K562 (cell line): ENCODE data around the gene GRB10. TPM values are rescaled to one million over a fixed set of nuclear protein-coding genes. Genes with fewer than 3 reads are reported as not detected.

Source experiments
- ATAC-seq: fragments of 200-7000 bp; cut with Tn5 transposase; 3 replicates; pipeline ENCODE4 v1.9.1; 2020; ENCODE audit warnings: moderate library complexity
- BruUV-seq: library from RNA; stranded (reverse); fragments of 400-500 nt; replicated peaks from 2 replicates; lab custom pipeline; 2021; lab: Mats Ljungman, UMichigan
- CTCF ChIA-PET: fragments of 300-600 bp; formaldehyde crosslinking; extraction: SDS; loops from one replicate; lab custom pipeline; 2021; ENCODE audit warnings: low intra/inter-chr PET ratio; lab: Yijun Ruan, JAX
- POLR2A ChIA-PET: fragments of 300-600, 350-650 bp; sonication (Branson Sonifier 250); formaldehyde crosslinking; extraction: SDS; loops from one replicate; lab custom pipeline; 2021; ENCODE audit warnings: antibody characterized with exemption, inconsistent platforms; lab: Yijun Ruan, JAX
- DNase-seq, 4 experiments: peaks; one replicate each; pipeline versions ENCODE4 v3.0.0 to v3.0.0-alpha.2; 2011 to 2018; ENCODE audit warnings: low spot score in 3 of 4, mixed read lengths in 3 of 4; ENCODE audit errors: extremely low read depth in 1 of 4
- FAIRE-seq: peaks from 2 replicates; lab custom pipeline; 2011; peaks lifted over from hg19 to GRCh38; lab: Jason Lieb, UNC
- H2AFZ ChIP-seq: 2 replicates; pipeline ENCODE4 v1.6.0; 2011; ENCODE audit warnings: low read depth, low read length, control low read depth, inconsistent platforms
- H3K27ac ChIP-seq: fragments of 200-600 bp; 3 replicates; pipeline ENCODE4 v1.8.0; 2011; ENCODE audit warnings: low read depth, mild to moderate bottlenecking, control low read depth, inconsistent platforms, low read length, moderate library complexity, mixed read lengths; ENCODE audit errors: extremely low read depth
- H3K27me3 ChIP-seq, 2 experiments: fragments of 300-600 bp in 1 of 2; 2 replicates in 1 of 2; 3 replicates in 1 of 2; pipeline versions ENCODE4 v1.6.0 to v1.8.0; 2011; ENCODE audit warnings: inconsistent platforms in 2 of 2, low read length in 2 of 2, mild to moderate bottlenecking in 1 of 2, mixed read lengths in 1 of 2, moderate library complexity in 1 of 2; ENCODE audit not compliant: control insufficient read depth in 2 of 2, insufficient read depth in 2 of 2
- H3K36me3 ChIP-seq: fragments of 300-600 bp; 3 replicates; pipeline ENCODE4 v1.8.0; 2011; ENCODE audit warnings: mild to moderate bottlenecking, low read length, inconsistent platforms; ENCODE audit not compliant: control insufficient read depth, insufficient read depth
- H3K4me1 ChIP-seq, 2 experiments: fragments of 200-600 bp in 1 of 2; replicated peaks in 1 of 2; 2 replicates in 1 of 2; 3 replicates in 1 of 2; pipeline versions ENCODE4 v1.5.1 to v1.8.0; 2011; ENCODE audit warnings: inconsistent platforms in 2 of 2, low read length in 2 of 2, mild to moderate bottlenecking in 1 of 2, mixed read lengths in 1 of 2, moderate library complexity in 1 of 2; ENCODE audit not compliant: control insufficient read depth in 2 of 2, insufficient read depth in 2 of 2
- H3K4me2 ChIP-seq: 2 replicates; pipeline ENCODE4 v1.6.1; 2011; ENCODE audit warnings: low read length, control low read depth, inconsistent platforms, mixed read lengths; ENCODE audit not compliant: insufficient read depth
- H3K4me3 ChIP-seq: fragments of 200-600 bp; sonication (generic), shearing (Covaris generic); 2 replicates; pipeline ENCODE4 v1.5.1; 2016; ENCODE audit warnings: control low read depth, inconsistent platforms
- H3K79me2 ChIP-seq: fragments of 200-600 bp; 3 replicates; pipeline ENCODE4 v1.8.0; 2011; ENCODE audit warnings: low read length, inconsistent platforms; ENCODE audit not compliant: control insufficient read depth, insufficient read depth
- H3K9ac ChIP-seq, 2 experiments: 2 replicates each; pipeline versions ENCODE4 v1.6.0 to v1.6.1; 2011; ENCODE audit warnings: low read depth in 2 of 2, low read length in 2 of 2, control low read depth in 1 of 2, inconsistent platforms in 1 of 2, mild to moderate bottlenecking in 1 of 2, mixed read lengths in 1 of 2; ENCODE audit not compliant: insufficient read depth in 1 of 2
- H3K9me1 ChIP-seq: one replicate; pipeline ENCODE4 v1.6.0; 2011; ENCODE audit warnings: inconsistent platforms, mild to moderate bottlenecking, low read length, moderate library complexity; ENCODE audit not compliant: control insufficient read depth, insufficient read depth
- H3K9me3 ChIP-seq: replicated peaks from 2 replicates; pipeline ENCODE4 v1.5.1; 2011; ENCODE audit warnings: low read depth, low read length, inconsistent platforms; ENCODE audit not compliant: control insufficient read depth, insufficient read depth
- H4K20me1 ChIP-seq: replicated peaks from 2 replicates; pipeline ENCODE4 v1.6.1; 2011; ENCODE audit warnings: low read length, inconsistent platforms, mixed read lengths; ENCODE audit not compliant: control insufficient read depth, insufficient read depth
- CREBBP ChIP-seq: IDR thresholded peaks from one replicate; pipeline ENCODE4 v1.6.1; 2012; ENCODE audit warnings: low read depth, mild to moderate bottlenecking, control low read depth, inconsistent platforms, low read length
- DDX20 ChIP-seq: fragments of 450-650 bp; IDR thresholded peaks from 2 replicates; pipeline ENCODE4 v1.6.1; 2016; ENCODE audit warnings: missing genetic modification characterization, low read depth, mild to moderate bottlenecking, missing compliant biosample characterization, moderate library complexity
- ETS1 ChIP-seq: conservative IDR thresholded peaks from 2 replicates; pipeline ENCODE4 v1.6.1; 2011; ENCODE audit warnings: low read depth, mild to moderate bottlenecking, low read length; ENCODE audit not compliant: control insufficient read depth
- ETS2 ChIP-seq: IDR thresholded peaks from 2 replicates; pipeline ENCODE4 v1.6.1; 2016; ENCODE audit warnings: borderline replicate concordance, missing genetic modification characterization, mild to moderate bottlenecking, moderate library complexity, missing compliant biosample characterization; ENCODE audit not compliant: poor library complexity, severe bottlenecking
- HOMEZ ChIP-seq: fragments of 250-450 bp; sonication (Bioruptor Pico); IDR thresholded peaks from 2 replicates; pipeline ENCODE4 v1.4.0; 2020; ENCODE audit warnings: mild to moderate bottlenecking, moderate library complexity
- RBM22 ChIP-seq: fragments of 200-400 bp; formaldehyde crosslinking; IDR thresholded peaks from 2 replicates; pipeline ENCODE4 v1.6.1; 2018; ENCODE audit warnings: low read length, low read depth; ENCODE audit not compliant: poor library complexity, severe bottlenecking
- ZNF76 ChIP-seq: fragments of 250-450 bp; sonication (Bioruptor Pico); IDR thresholded peaks from 2 replicates; pipeline ENCODE4 v1.4.0; 2020; ENCODE audit warnings: mild to moderate bottlenecking, moderate library complexity, borderline replicate concordance
- WGBS: fragments of 100-300 bp; shearing (Covaris generic); methylation state at CpG from one replicate; pipeline ENCODE4 v1.1.6; 2016; ENCODE audit warnings: low coverage, mixed read lengths; ENCODE audit not compliant: insufficient coverage; ENCODE audit errors: missing lambda C conversion rate; 5-methylcytosine and 5-hydroxymethylcytosine counted together
- in situ Hi-C: fragments of 300-500 bp; cut with MboI; formaldehyde crosslinking; loops from 4 replicates; pipeline ENCODE4 v1.15.0; 2018; ENCODE audit warnings: inconsistent platforms, mixed read lengths
- intact Hi-C: fragments of 100-400 bp; cut with micrococcal nuclease; formaldehyde crosslinking; loops from 2 replicates; pipeline ENCODE4 v1.14.2; 2022
- polyA plus RNA-seq, 8 experiments: library from polyadenylated mRNA; depleted of rRNA in 4 of 8; stranded (reverse) in 5 of 8; unstranded in 3 of 8; fragments of >200 nt; fragmentation: Nextera tagmentation in 2 of 8; fragmentation: Illumina TruSeq in 1 of 8; extraction: Ambion mirVana in 2 of 8; extraction: Trizol in 1 of 8; gene quantifications; 2 replicates each; pipeline versions ENCODE4 v1.2.1 to v1.2.3, GENCODE V29; 2011 to 2014; ENCODE audit warnings: inconsistent platforms in 1 of 8, missing spikeins in 1 of 8
- total RNA-seq, 7 experiments: library from RNA; depleted of rRNA in 6 of 7; stranded (reverse); fragments of >200 nt in 6 of 7; fragmentation: Illumina TruSeq in 2 of 7; extraction: Trizol in 2 of 7; gene quantifications; 2 replicates each; pipeline versions ENCODE4 v1.2.1 to v1.2.3, GENCODE V29; 2011 to 2021; ENCODE audit warnings: low replicate concordance in 1 of 7
- TF ChIP-seq, protein P1 (sequence below): fragments of 200-800 bp; sonication (Bioruptor generic); IDR thresholded peaks from 2 replicates; pipeline ENCODE4 v1.6.1; 2017; ENCODE audit warnings: missing genetic modification characterization, missing compliant biosample characterization

Gene GRB10
- total and polyA plus RNA-seq, 9 of the 15 experiments (the other 6 are each of a cell fraction or from before 2014, with no cell fraction given): 8.9 to 88.5 (median 40.7) TPM

DNA sequence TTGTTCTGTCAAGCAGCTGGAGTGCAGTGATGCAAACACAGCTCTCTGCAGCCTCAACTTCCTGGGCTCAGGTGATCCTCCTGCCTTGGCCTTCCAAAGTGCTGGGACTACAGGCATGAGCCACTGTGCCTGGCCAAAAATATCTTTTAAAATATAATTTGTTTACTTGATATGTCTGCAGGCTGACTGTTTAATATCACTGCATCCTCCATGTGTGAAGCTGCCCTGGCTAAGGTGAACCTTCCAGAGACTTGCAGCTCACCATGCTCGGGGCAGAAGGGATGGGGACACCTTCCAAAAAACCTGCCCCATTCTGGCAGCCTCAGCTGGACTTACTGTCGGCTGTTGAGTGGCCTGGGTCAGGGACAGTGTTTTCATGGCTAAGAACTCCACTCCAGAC, 159.9 kb downstream of the GRB10 start (continued):
- TF ChIP-seq HOMEZ (CRISPR knock-in tag): no peak
- no peak for TF ChIP-seq ZNF76
- TF ChIP-seq ETS1: no peak
- no peak for TF ChIP-seq ETS2 (tag)
- no peak for TF ChIP-seq DDX20 (tag)
- no peak for TF ChIP-seq CREBBP

- no TSS peak for BruUV-seq
- no peaks in the 10 kb centered on the region for H3K9me1 ChIP-seq
- no peak overlapping the region for H3K27ac ChIP-seq
- no peaks in the 10 kb centered on the region; the same call in none of the 2 replicates for H4K20me1 ChIP-seq
- H3K27me3 ChIP-seq: no peaks in the 10 kb centered on the region
- DNase-seq (no peak), FAIRE-seq (no peak), ATAC-seq (no peak)
- POLR2A ChIA-PET: interaction anchor here (0.6 kb wide), 2 partner anchors 71 to 150 kb away, joined by 3 to 4 read pairs; no protein-coding TSS in a partner anchor
- 94% methylated on average over 10 of the region's 11 CpGs for WGBS
- no peak overlapping the region for H2AFZ ChIP-seq
- H3K79me2 ChIP-seq: no peaks in the 10 kb centered on the region
- no peak overlapping the region for H3K4me2 ChIP-seq
- TF ChIP-seq RBM22: peak; percentile 20
- TF ChIP-seq, protein P1, sequence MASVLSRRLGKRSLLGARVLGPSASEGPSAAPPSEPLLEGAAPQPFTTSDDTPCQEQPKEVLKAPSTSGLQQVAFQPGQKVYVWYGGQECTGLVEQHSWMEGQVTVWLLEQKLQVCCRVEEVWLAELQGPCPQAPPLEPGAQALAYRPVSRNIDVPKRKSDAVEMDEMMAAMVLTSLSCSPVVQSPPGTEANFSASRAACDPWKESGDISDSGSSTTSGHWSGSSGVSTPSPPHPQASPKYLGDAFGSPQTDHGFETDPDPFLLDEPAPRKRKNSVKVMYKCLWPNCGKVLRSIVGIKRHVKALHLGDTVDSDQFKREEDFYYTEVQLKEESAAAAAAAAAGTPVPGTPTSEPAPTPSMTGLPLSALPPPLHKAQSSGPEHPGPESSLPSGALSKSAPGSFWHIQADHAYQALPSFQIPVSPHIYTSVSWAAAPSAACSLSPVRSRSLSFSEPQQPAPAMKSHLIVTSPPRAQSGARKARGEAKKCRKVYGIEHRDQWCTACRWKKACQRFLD: no peak
- in situ Hi-C loops (no loop called here), intact Hi-C loops (no loop called here)
- H3K9me3 ChIP-seq: no peaks in the 10 kb centered on the region
- no peak overlapping the region for H3K9ac ChIP-seq
- peaks cover 48% of the 10 kb centered on the region; the same call in 2 of the 3 replicates for H3K36me3 ChIP-seq
- H3K4me3 ChIP-seq: no peak overlapping the region
- CTCF ChIA-PET: no interaction called here
- H3K4me1 ChIP-seq: no peaks in the 10 kb centered on the region
These were observed 160.7 kb downstream of the GRB10 start for GRCh38 chr7:50621973-50622490.
